H9 (cell line): ENCODE measurements around the gene LAMA5. TPM values are rescaled to one million over a fixed set of nuclear protein-coding genes. Genes with fewer than 3 reads are reported as not detected.
"Not testable (repeated sequence)": the region's sequence is repeated elsewhere in the genome, so short reads cannot be mapped to it uniquely, and the experiment has no call there.

Source experiments
- DNase-seq: peaks from one replicate; pipeline ENCODE4 v3.0.0-alpha.2; 2017
- H2AFZ ChIP-seq: one replicate; pipeline ENCODE4 v1.6.1; 2013; ENCODE audit warnings: mild to moderate bottlenecking, low read length, control low read depth, moderate library complexity
- H2AK5ac ChIP-seq: 2 replicates; pipeline ENCODE4 v1.6.1; 2013; ENCODE audit warnings: low read length, control low read depth, mixed read lengths; ENCODE audit not compliant: insufficient read length
- H2BK120ac ChIP-seq: one replicate; pipeline ENCODE4 v1.6.1; 2013; ENCODE audit warnings: low read depth, mild to moderate bottlenecking, low read length, control low read depth, inconsistent platforms; ENCODE audit not compliant: poor library complexity, severe bottlenecking
- H2BK12ac ChIP-seq: 2 replicates; pipeline ENCODE4 v1.6.1; 2013; ENCODE audit warnings: low read length, control low read depth, mixed read lengths, low read depth; ENCODE audit not compliant: insufficient read length
- H2BK15ac ChIP-seq: 2 replicates; pipeline ENCODE4 v1.6.1; 2013; ENCODE audit warnings: low read depth, low read length, control low read depth
- H2BK20ac ChIP-seq: one replicate; pipeline ENCODE4 v1.6.1; 2013; ENCODE audit warnings: low read depth, mild to moderate bottlenecking, low read length, control low read depth, inconsistent platforms; ENCODE audit not compliant: poor library complexity, severe bottlenecking
- H2BK5ac ChIP-seq: 2 replicates; pipeline ENCODE4 v1.6.1; 2013; ENCODE audit warnings: low read length, control low read depth, mixed read lengths; ENCODE audit not compliant: insufficient read length
- H3K14ac ChIP-seq: 2 replicates; pipeline ENCODE4 v1.6.1; 2013; ENCODE audit warnings: low read length, control low read depth; ENCODE audit not compliant: insufficient read depth
- H3K18ac ChIP-seq: 2 replicates; pipeline ENCODE4 v1.6.1; 2013; ENCODE audit warnings: low read depth, mild to moderate bottlenecking, mixed read lengths, low read length, control low read depth; ENCODE audit not compliant: insufficient read length
- H3K23ac ChIP-seq: 2 replicates; pipeline ENCODE4 v1.6.1; 2013; ENCODE audit warnings: low read length, control low read depth, mixed read lengths, low read depth; ENCODE audit not compliant: insufficient read length
- H3K23me2 ChIP-seq: 2 replicates; pipeline ENCODE4 v1.6.1; 2013; ENCODE audit warnings: low read depth, mild to moderate bottlenecking, mixed read lengths, low read length, control low read depth; ENCODE audit not compliant: insufficient read length, poor library complexity, severe bottlenecking
- H3K27ac ChIP-seq: 2 replicates; pipeline ENCODE4 v1.5.1; 2013; ENCODE audit warnings: low read length, control low read depth, mixed read lengths, low read depth; ENCODE audit not compliant: insufficient read length
- H3K27me3 ChIP-seq: 2 replicates; pipeline ENCODE4 v1.6.1; 2013; ENCODE audit warnings: low read length, control low read depth, inconsistent platforms; ENCODE audit not compliant: insufficient read depth
- H3K4ac ChIP-seq: 2 replicates; pipeline ENCODE4 v1.6.1; 2013; ENCODE audit warnings: low read depth, mild to moderate bottlenecking, control low read depth, inconsistent platforms, low read length, moderate library complexity
- H3K4me1 ChIP-seq: 2 replicates; pipeline ENCODE4 v1.6.1; 2013; ENCODE audit warnings: low read length, control low read depth, inconsistent platforms; ENCODE audit not compliant: insufficient read depth
- H3K4me2 ChIP-seq: 2 replicates; pipeline ENCODE4 v1.6.1; 2013; ENCODE audit warnings: low read length, control low read depth, mixed read lengths; ENCODE audit not compliant: insufficient read length, insufficient read depth
- H3K56ac ChIP-seq: 2 replicates; pipeline ENCODE4 v1.6.1; 2013; ENCODE audit warnings: low read depth, mild to moderate bottlenecking, mixed read lengths, low read length, control low read depth; ENCODE audit not compliant: insufficient read length
- H3K79me1 ChIP-seq: 2 replicates; pipeline ENCODE4 v1.6.1; 2013; ENCODE audit warnings: low read depth, mild to moderate bottlenecking, moderate library complexity, low read length, control low read depth, inconsistent platforms; ENCODE audit not compliant: insufficient read depth, poor library complexity, severe bottlenecking
- H3K79me2 ChIP-seq: 2 replicates; pipeline ENCODE4 v1.6.1; 2013; ENCODE audit warnings: low read length, control low read depth, inconsistent platforms; ENCODE audit not compliant: insufficient read depth
- H3K9ac ChIP-seq: 2 replicates; pipeline ENCODE4 v1.6.1; 2013; ENCODE audit warnings: low read length, control low read depth, mixed read lengths; ENCODE audit not compliant: insufficient read length; ENCODE audit errors: extremely low read depth
- H3K9me3 ChIP-seq: one replicate; pipeline ENCODE4 v1.6.1; 2013; ENCODE audit warnings: low read depth, low read length, inconsistent platforms; ENCODE audit not compliant: control insufficient read depth
- H3T11ph ChIP-seq: one replicate; pipeline ENCODE4 v1.6.1; 2013; ENCODE audit warnings: mild to moderate bottlenecking, low read length, control low read depth, inconsistent platforms
- H4K20me1 ChIP-seq: one replicate; pipeline ENCODE4 v1.6.1; 2013; ENCODE audit not compliant: control insufficient read depth, insufficient read length, insufficient read depth
- H4K5ac ChIP-seq: 2 replicates; pipeline ENCODE4 v1.6.1; 2013; ENCODE audit warnings: low read depth, mild to moderate bottlenecking, mixed read lengths, low read length, control low read depth; ENCODE audit not compliant: insufficient read length
- H4K8ac ChIP-seq: replicated peaks from 2 replicates; pipeline ENCODE4 v1.6.1; 2013; ENCODE audit warnings: low read length, control low read depth, mixed read lengths, low read depth; ENCODE audit not compliant: insufficient read length
- H4K91ac ChIP-seq: 2 replicates; pipeline ENCODE4 v1.6.1; 2013; ENCODE audit warnings: low read depth, mild to moderate bottlenecking, moderate library complexity, mixed read lengths, low read length, control low read depth; ENCODE audit not compliant: insufficient read length
- H3K27ac Mint-ChIP-seq, 3 experiments: 2 replicates in 2 of 3; 3 replicates in 1 of 3; pipeline ENCODE4 v1.8.0; 2020 to 2021; ENCODE audit warnings: mixed read lengths in 3 of 3, mild to moderate bottlenecking in 1 of 3, moderate library complexity in 1 of 3
- H3K27me3 Mint-ChIP-seq: 2 replicates; pipeline ENCODE4 v1.8.0; 2021; ENCODE audit warnings: low read depth, mild to moderate bottlenecking, moderate library complexity, mixed read lengths
- H3K36me3 Mint-ChIP-seq, 3 experiments: 2 replicates in 2 of 3; 3 replicates in 1 of 3; pipeline ENCODE4 v1.8.0; 2020 to 2021; ENCODE audit warnings: low read depth in 3 of 3, mixed read lengths in 3 of 3; ENCODE audit not compliant: insufficient read depth in 1 of 3
- H3K4me1 Mint-ChIP-seq, 2 experiments: 2 replicates each; pipeline ENCODE4 v1.8.0; 2020; ENCODE audit warnings: mixed read lengths in 2 of 2
- H3K4me3 Mint-ChIP-seq, 2 experiments: 2 replicates in 1 of 2; 3 replicates in 1 of 2; pipeline ENCODE4 v1.8.0; 2020 to 2021; ENCODE audit warnings: mild to moderate bottlenecking in 2 of 2, mixed read lengths in 2 of 2, moderate library complexity in 1 of 2
- H3K9me3 Mint-ChIP-seq, 2 experiments: 2 replicates in 1 of 2; 3 replicates in 1 of 2; pipeline ENCODE4 v1.8.0; 2020; ENCODE audit warnings: mild to moderate bottlenecking in 2 of 2, mixed read lengths in 2 of 2, moderate library complexity in 1 of 2
- WGBS: extraction: QIAGEN DNeasy Blood & Tissue Kit; methylation state at CpG from one replicate; pipeline ENCODE4 v1.1.7; 2013; ENCODE audit warnings: missing lambda C conversion rate, low lambda C conversion rate, mixed read lengths; ENCODE audit not compliant: insufficient read length; ENCODE audit errors: extremely low coverage; 5-methylcytosine and 5-hydroxymethylcytosine counted together
- total RNA-seq: library from RNA; stranded (reverse); gene quantifications from 2 replicates; pipeline ENCODE4 v1.2.1, GENCODE V29; 2021
- TF ChIP-seq, protein P1 (sequence below): fragments of 200-600 bp; sonication (generic); conservative IDR thresholded peaks from 3 replicates; pipeline ENCODE4 v1.8.0; 2021; ENCODE audit warnings: antibody characterized with exemption, mild to moderate bottlenecking

The LAMA5 gene
- total RNA-seq, 1 experiment from 2014 or later = 200 TPM

DNA sequence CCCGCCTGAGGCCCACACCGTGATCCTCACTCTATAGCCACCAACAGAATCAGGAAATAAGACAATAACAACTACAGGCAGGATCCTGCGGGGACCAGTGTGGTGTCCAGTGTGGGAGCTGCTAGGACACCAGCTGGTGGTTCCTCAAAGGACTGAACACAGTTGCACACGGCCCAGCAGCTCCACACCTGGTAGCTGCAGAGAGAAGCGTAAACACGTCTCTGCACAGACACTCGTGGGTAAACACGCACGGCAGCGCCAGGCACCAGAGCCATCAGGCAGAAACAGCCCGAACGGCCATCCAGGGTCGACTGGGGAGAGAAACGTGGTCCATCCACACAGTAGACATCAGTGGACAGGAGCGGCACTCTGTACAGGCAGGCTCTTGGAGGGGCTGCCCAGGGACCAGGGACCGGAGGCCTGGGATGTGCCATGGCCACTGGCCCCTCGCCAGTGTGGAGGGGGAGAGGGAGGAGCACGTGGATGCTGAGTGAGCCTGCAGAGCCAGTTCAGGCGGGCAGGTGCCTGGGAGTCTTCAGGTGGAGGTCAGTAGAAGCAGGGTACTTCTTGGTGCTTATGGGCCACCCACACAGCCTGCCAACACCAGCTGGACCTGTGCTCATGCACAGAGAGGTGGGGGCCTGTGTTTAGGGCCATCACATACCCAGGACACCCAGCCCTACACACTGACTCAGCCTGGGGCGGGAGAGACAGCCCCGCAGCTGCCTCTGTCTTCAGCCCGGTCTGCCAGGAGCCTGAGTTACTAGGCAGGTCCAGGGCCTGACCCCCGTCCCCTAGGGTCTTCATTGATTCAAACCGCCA, 7.4 kb upstream of the LAMA5 start:
- Mint-ChIP-seq H3K4me1 (peaks cover 20 to 26% of the 10 kb centered on the region in 2 experiments), H3K27ac (peak overlapping the region; percentile 44 to 73 (median 70); a peak in 6 of 7 replicates), H3K27me3 (peaks cover 2% of the 10 kb centered on the region; the same call in 1 of the 2 replicates), H3K4me3 (peak overlapping the region in 1 of 2 experiments; percentile 38; a peak in 1 of 5 replicates), H3K36me3 (peaks cover 0 to 11% (median 5%) of the 10 kb centered on the region in 3 experiments; a peak in 6 of 7 replicates), H3K9me3 (peaks cover 2 to 10% of the 10 kb centered on the region in 2 experiments)
- H3K4me1 ChIP-seq = peaks cover under 1% of the 10 kb centered on the region; the same call in 1 of the 2 replicates
- no peak overlapping the region for H3K56ac ChIP-seq
- H3K9ac ChIP-seq = no peak overlapping the region
- H3K27me3 ChIP-seq = no peaks in the 10 kb centered on the region
- no peaks in the 10 kb centered on the region for H4K20me1 ChIP-seq
- H3K9me3 ChIP-seq = no peaks in the 10 kb centered on the region
- H2BK5ac ChIP-seq = no peak overlapping the region
- H2BK120ac ChIP-seq = no peak overlapping the region
- H3K4me2 ChIP-seq = no peak overlapping the region
- no peak overlapping the region for H3K23ac ChIP-seq
- no peaks in the 10 kb centered on the region for H3K79me1 ChIP-seq
- H3T11ph ChIP-seq = no peak overlapping the region
- H3K4ac ChIP-seq = no peak overlapping the region
- H2BK12ac ChIP-seq = no peak overlapping the region
- no peak overlapping the region for H2BK15ac ChIP-seq
- no peaks in the 10 kb centered on the region for H3K79me2 ChIP-seq
- H2AK5ac ChIP-seq = no peak overlapping the region
- no CpG with 5 or more reads among the region's 24 CpGs for WGBS
- no peak overlapping the region for H4K8ac ChIP-seq
- no peak overlapping the region for H4K91ac ChIP-seq
- H3K27ac ChIP-seq = no peak overlapping the region
- H3K14ac ChIP-seq = peak overlapping the region; percentile 40; the same call in 1 of the 2 replicates
- no peak overlapping the region for H2AFZ ChIP-seq
- no peak overlapping the region for H4K5ac ChIP-seq
- H3K23me2 ChIP-seq = no peaks in the 10 kb centered on the region
- no peak for DNase-seq
- H3K18ac ChIP-seq = peak overlapping the region; percentile 27
- H2BK20ac ChIP-seq = no peak overlapping the region
- TF ChIP-seq, protein P1, sequence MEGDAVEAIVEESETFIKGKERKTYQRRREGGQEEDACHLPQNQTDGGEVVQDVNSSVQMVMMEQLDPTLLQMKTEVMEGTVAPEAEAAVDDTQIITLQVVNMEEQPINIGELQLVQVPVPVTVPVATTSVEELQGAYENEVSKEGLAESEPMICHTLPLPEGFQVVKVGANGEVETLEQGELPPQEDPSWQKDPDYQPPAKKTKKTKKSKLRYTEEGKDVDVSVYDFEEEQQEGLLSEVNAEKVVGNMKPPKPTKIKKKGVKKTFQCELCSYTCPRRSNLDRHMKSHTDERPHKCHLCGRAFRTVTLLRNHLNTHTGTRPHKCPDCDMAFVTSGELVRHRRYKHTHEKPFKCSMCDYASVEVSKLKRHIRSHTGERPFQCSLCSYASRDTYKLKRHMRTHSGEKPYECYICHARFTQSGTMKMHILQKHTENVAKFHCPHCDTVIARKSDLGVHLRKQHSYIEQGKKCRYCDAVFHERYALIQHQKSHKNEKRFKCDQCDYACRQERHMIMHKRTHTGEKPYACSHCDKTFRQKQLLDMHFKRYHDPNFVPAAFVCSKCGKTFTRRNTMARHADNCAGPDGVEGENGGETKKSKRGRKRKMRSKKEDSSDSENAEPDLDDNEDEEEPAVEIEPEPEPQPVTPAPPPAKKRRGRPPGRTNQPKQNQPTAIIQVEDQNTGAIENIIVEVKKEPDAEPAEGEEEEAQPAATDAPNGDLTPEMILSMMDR = no peak

DNA sequence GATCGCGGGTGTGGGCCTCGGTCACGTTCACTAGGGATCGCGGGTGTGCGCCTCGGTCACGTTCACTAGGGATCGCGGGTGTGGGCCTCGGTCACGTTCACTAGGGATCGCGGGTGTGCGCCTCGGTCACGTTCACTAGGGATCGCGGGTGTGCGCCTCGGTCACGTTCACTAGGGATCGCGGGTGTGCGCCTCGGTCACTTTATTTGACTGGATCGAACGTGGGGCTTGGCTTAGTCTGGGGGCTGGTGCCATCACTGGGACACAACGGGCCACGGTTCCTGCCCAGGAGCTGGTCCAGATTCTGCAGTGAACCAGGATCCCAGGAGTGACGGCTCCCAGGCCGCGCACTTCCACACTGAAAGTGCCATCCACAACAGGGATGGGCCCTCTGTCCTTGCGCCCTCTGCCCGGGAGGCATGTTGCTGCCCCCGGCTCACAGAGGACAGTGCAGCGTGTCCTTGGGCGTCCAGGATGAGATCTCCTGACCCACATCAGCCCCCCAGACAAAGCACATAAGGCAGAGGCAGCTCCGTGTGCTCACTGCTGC, 6.6 kb upstream of the LAMA5 start:
- H3K27me3 Mint-ChIP-seq, H2AFZ ChIP-seq, H3K18ac ChIP-seq, H3K79me1 ChIP-seq, H4K91ac ChIP-seq, H2BK120ac ChIP-seq, H3K27me3 ChIP-seq, H3K4me3 Mint-ChIP-seq, H2BK5ac ChIP-seq, H3K23ac ChIP-seq, H2BK15ac ChIP-seq, H2BK20ac ChIP-seq, H3K27ac ChIP-seq, H4K20me1 ChIP-seq, H3K14ac ChIP-seq, H3K23me2 ChIP-seq, H3K56ac ChIP-seq, H3T11ph ChIP-seq, H4K5ac ChIP-seq, H3K27ac Mint-ChIP-seq, H3K9me3 ChIP-seq, H4K8ac ChIP-seq, H3K4me2 ChIP-seq, DNase-seq, H2BK12ac ChIP-seq, H3K9ac ChIP-seq, H3K4me1 ChIP-seq, H3K79me2 ChIP-seq, H3K4ac ChIP-seq, H2AK5ac ChIP-seq: not testable (repeated sequence)
- H3K9me3 Mint-ChIP-seq = peaks cover 2 to 10% of the 10 kb centered on the region in 2 experiments
- peaks cover 0 to 11% (median 5%) of the 10 kb centered on the region in 3 experiments; a peak in 6 of 7 replicates for H3K36me3 Mint-ChIP-seq
- H3K4me1 Mint-ChIP-seq = peaks cover 26 to 32% of the 10 kb centered on the region in 2 experiments
- no CpG with 5 or more reads among the region's 40 CpGs for WGBS
